OCI-M2 (cell line): ENCODE data around the gene POM121L2.

Experiments used
- DNase-seq: peaks from one replicate; lab custom pipeline; 2025; ENCODE audit not compliant: unreplicated experiment; lab: John Stamatoyannopoulos, UW

Gene POM121L2

GRCh38 chr6:27260369-27260768 is 51.7 kb downstream of the POM121L2 start:
- no peak for DNase-seq
